ENCODE results near the gene PLCL2. TPM values are rescaled to one million over a fixed set of nuclear protein-coding genes. Genes with fewer than 3 reads are reported as not detected.

PLCL2 gene
- polyA plus RNA-seq, 1 donor from 2014 or later: 43.4 TPM

- Mint-ChIP-seq H3K9me3 (no peaks in the 10 kb centered on the region), H3K4me3 (no peak overlapping the region), H3K36me3 (peaks cover 29% of the 10 kb centered on the region), H3K4me1 (peaks cover 0 to 1% (median 0%) of the 10 kb centered on the region in 3 donors), H3K27me3 (no peaks in the 10 kb centered on the region), H3K27ac (no peak overlapping the region)
Measured at GRCh38 chr3:17069754-17070153, 185.0 kb downstream of the PLCL2 start.

DNA sequence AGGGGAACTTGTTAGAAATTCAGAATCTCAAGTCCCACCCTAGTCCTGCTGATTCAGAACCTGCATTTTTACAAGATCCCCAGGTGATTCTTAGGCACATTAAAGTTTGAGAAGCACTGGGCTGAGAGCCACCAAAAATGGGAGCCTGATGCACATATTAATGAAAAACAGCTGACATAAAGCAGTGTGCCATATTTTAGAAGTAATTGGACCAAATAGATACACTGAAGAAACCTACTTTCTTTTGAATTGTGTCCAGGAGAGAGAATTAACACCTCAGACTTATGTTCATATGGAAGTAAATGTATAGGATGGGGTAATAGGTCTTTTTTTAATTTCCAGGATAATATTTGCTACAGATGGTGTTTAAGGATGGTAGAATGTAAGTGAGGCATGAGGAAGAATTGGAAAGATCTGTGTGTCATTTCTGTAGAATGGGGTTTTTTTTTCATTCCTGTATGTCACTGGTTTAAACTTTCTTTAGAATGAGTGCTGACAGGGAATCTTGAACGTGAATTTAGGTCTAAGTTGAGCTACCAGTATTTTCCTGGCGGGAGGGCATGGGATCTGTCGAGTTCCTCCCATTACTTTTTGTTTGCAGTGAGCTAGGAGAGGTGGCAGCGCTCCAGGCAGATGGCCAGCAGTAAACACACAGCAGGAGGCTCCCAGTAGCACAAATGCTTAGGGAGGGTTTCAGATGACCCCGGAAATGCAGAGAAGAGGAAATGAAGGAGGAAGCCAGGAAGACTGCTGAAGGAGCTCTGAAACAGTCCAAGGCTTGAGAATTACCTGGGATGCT is 185.6 kb downstream of the PLCL2 start:
- no peak overlapping the region for H3K4me3 Mint-ChIP-seq
- no peaks in the 10 kb centered on the region for H3K9me3 Mint-ChIP-seq
- H3K36me3 Mint-ChIP-seq: peaks cover 29% of the 10 kb centered on the region
- H3K27me3 Mint-ChIP-seq: no peaks in the 10 kb centered on the region
- peaks cover 0 to 2% (median 1%) of the 10 kb centered on the region in 3 donors for H3K4me1 Mint-ChIP-seq
- H3K27ac Mint-ChIP-seq: no peak overlapping the region

DNA sequence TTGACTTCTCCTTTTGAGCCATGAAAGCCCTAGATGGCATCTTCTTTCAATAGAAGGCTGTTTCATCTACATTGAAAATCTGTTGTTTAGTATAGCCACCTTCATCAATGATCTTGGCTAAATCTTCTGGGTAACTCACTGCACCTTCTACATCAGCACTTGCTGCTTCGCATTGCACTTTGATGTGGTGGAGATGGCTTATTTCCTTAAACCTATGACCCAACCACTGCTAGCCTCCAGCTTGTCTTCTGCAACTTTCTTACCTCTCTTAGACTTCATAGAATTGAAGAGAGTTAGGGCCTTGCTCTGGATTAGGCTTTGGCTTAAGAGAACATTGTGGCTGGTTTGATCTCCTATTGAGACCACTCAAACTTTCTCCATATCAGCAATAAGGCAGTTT is 189.8 kb downstream of the PLCL2 start:
- Mint-ChIP-seq H3K4me3 (no peak overlapping the region), H3K27ac (no peak overlapping the region), H3K9me3 (no peaks in the 10 kb centered on the region), H3K4me1 (peaks cover 0 to 7% (median 1%) of the 10 kb centered on the region in 3 donors), H3K27me3 (no peaks in the 10 kb centered on the region), H3K36me3 (peaks cover 25% of the 10 kb centered on the region)

- no peaks in the 10 kb centered on the region for H3K27me3 Mint-ChIP-seq
- H3K4me3 Mint-ChIP-seq: no peak overlapping the region
- no peaks in the 10 kb centered on the region for H3K9me3 Mint-ChIP-seq
- H3K4me1 Mint-ChIP-seq: peaks cover 0 to 7% (median 1%) of the 10 kb centered on the region in 3 donors
- H3K27ac Mint-ChIP-seq: no peak overlapping the region
- H3K36me3 Mint-ChIP-seq: peaks cover 23% of the 10 kb centered on the region
Measured at GRCh38 chr3:17075358-17075757, 190.6 kb downstream of the PLCL2 start.

DNA sequence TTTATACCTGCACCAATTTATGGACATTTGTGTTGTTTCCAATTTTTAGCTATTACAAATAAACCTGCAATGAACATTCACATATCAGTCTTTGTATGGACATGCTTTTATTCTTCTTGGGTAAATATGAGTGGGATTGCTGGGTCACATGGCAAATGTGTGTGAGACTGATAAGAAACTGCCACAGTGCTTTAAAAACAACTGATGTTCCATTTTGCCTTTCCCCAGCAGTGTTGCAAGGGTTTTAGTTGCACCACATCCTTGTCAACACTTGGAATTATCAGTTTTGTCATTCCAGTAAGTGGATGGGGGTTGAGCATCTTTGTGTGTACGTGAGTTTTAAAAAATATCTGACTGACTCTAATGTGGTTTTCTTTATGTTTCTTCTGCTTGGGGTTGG is 191.2 kb downstream of the PLCL2 start:
- Mint-ChIP-seq H3K4me1 (peaks cover 0 to 7% (median 1%) of the 10 kb centered on the region in 3 donors), H3K4me3 (no peak overlapping the region), H3K9me3 (no peaks in the 10 kb centered on the region), H3K27me3 (no peaks in the 10 kb centered on the region), H3K36me3 (peaks cover 20% of the 10 kb centered on the region), H3K27ac (no peak overlapping the region)

- H3K36me3 Mint-ChIP-seq: peaks cover 20% of the 10 kb centered on the region
- peaks cover 0 to 7% (median 1%) of the 10 kb centered on the region in 3 donors for H3K4me1 Mint-ChIP-seq
- no peaks in the 10 kb centered on the region for H3K27me3 Mint-ChIP-seq
- H3K9me3 Mint-ChIP-seq: no peaks in the 10 kb centered on the region
- H3K27ac Mint-ChIP-seq: no peak overlapping the region
- no peak overlapping the region for H3K4me3 Mint-ChIP-seq
Measured at GRCh38 chr3:17076940-17077605, 192.3 kb downstream of the PLCL2 start.

DNA sequence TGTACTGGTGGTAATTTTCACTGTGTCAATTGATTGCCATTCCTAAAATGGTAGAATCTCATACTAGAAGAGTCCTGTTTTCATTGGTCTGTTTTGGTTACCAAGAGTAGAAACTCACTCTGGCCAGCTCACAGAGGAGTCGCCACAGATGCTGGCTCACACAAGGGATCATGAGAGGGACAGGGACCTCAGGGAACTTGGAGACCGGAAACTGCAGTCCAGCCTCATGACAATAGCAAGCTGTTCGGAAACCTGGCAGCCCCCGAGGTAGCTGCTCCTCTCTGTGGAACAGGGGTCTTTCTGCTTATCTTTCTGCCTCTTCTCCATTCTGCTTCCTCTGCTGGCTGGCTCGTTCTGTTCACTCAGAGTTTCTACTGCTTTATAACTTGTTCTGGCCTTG is 192.9 kb downstream of the PLCL2 start:
- peaks cover 0 to 7% (median 1%) of the 10 kb centered on the region in 3 donors for H3K4me1 Mint-ChIP-seq
- no peaks in the 10 kb centered on the region for H3K27me3 Mint-ChIP-seq
- H3K27ac Mint-ChIP-seq: no peak overlapping the region
- H3K9me3 Mint-ChIP-seq: no peaks in the 10 kb centered on the region
- peaks cover 20% of the 10 kb centered on the region for H3K36me3 Mint-ChIP-seq
- no peak overlapping the region for H3K4me3 Mint-ChIP-seq

DNA sequence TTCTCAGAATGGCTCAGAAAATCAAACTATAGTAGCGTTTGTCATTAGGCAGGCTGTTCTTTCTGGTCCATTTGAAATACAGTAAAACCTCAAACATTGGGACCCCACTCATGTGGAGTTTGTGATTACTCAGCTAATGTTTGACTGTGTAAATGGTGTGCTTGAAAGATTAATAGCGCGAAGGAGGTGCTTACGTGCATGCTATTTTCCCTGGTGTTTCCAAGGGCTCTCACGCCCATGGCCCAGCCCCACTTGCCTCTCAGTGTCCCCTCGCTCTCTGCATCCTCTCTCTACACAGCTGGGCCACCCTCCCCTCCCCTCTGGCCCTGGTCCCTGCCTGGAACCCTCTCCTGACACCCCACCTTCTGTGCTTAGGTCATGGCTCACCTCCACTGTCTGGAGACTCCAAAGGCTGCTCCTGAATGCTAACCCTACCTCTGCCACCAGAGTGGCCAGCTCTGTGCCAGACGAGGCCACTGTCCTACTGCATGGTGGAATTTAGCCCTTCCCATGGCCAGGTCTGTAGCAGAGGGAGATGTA is 194.2 kb downstream of the PLCL2 start:
- Mint-ChIP-seq H3K4me3 (no peak overlapping the region), H3K27me3 (no peaks in the 10 kb centered on the region), H3K4me1 (peaks cover 0 to 7% (median 1%) of the 10 kb centered on the region in 3 donors), H3K27ac (no peak overlapping the region), H3K9me3 (no peaks in the 10 kb centered on the region), H3K36me3 (peaks cover 14% of the 10 kb centered on the region)

DNA sequence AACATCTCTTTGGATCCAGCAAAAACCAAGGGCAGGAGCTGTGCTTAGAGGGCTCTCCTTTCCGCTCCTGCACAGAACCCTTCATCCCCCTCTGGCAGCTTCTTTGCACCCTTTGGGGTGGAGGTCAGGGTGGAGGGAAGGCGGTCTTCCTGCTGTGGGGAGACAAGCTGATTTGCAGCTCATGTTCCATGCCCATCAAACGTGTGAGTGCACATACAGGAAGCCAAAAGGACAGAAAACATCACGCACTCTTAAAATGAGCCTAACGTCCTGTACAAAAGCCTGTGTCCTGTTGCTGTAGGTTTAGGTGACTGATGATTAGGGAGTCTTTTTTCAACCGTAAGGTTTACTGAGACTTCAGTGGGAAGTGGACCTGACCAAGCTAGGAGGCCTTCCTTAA is 195.2 kb downstream of the PLCL2 start:
- Mint-ChIP-seq H3K9me3 (no peaks in the 10 kb centered on the region), H3K4me3 (no peak overlapping the region), H3K4me1 (peaks cover 0 to 7% (median 0%) of the 10 kb centered on the region in 3 donors), H3K27ac (no peak overlapping the region), H3K36me3 (peaks cover 15% of the 10 kb centered on the region), H3K27me3 (no peaks in the 10 kb centered on the region)

DNA sequence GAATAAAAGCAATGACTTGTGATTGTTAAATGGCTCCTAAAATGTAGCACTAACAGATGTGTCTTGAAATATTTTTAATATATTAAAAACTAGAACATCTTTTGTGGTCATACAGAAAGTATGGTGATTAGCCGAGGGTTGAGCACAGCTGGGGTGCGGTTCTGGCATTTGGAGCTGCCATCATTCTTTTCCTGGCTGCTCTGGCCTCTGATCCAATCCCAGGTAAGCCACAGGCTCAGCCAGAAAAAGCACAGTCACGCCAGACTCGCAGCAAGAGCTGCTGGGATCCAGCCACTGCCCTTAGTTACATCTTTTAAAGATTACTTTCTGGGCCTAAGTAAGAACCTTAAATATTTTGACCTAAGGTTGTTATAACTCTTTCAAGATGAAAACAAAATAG is 196.8 kb downstream of the PLCL2 start:
- Mint-ChIP-seq H3K27ac (no peak overlapping the region), H3K4me3 (no peak overlapping the region), H3K36me3 (peaks cover 13% of the 10 kb centered on the region), H3K27me3 (no peaks in the 10 kb centered on the region), H3K4me1 (peaks cover 0 to 5% (median 0%) of the 10 kb centered on the region in 3 donors), H3K9me3 (no peaks in the 10 kb centered on the region)

GRCh38 chr3:17087509-17087908 is 202.8 kb downstream of the PLCL2 start:
- Mint-ChIP-seq H3K9me3 (no peaks in the 10 kb centered on the region), H3K4me3 (no peak overlapping the region), H3K27me3 (no peaks in the 10 kb centered on the region), H3K27ac (peak overlapping the region in 1 of 3 donors; percentile 81), H3K4me1 (peaks cover 0 to 2% (median 0%) of the 10 kb centered on the region in 3 donors), H3K36me3 (peaks cover 18% of the 10 kb centered on the region)

DNA sequence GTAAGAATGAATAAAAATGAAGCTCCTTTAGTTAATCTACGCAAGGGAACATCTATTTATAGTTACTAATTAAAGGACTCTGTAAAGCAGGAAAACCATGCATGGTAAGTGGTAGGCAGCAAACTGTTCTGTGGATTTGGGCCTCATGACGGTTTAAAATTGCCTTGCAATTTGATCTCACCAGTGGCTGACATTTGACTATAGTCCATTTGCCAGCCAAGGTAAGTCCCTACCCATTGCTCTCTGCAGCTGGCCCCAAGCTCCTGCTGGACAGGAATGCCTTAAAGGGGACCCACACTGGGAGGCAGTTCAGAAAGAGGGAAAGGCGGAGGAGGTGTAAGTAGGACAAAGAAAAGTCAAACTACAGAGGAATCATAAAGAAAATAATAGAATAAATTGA is 203.3 kb downstream of the PLCL2 start:
- peaks cover 0 to 2% (median 0%) of the 10 kb centered on the region in 3 donors for H3K4me1 Mint-ChIP-seq
- peaks cover 18% of the 10 kb centered on the region for H3K36me3 Mint-ChIP-seq
- no peaks in the 10 kb centered on the region for H3K27me3 Mint-ChIP-seq
- H3K4me3 Mint-ChIP-seq: no peak overlapping the region
- no peak overlapping the region for H3K27ac Mint-ChIP-seq
- no peaks in the 10 kb centered on the region for H3K9me3 Mint-ChIP-seq

GRCh38 chr3:17088602-17089313 is 204.0 kb downstream of the PLCL2 start:
- peaks cover 18% of the 10 kb centered on the region for H3K36me3 Mint-ChIP-seq
- peak overlapping the region in 1 of 3 donors; percentile 50 for H3K27ac Mint-ChIP-seq
- peaks cover 0 to 2% (median 0%) of the 10 kb centered on the region in 3 donors for H3K4me1 Mint-ChIP-seq
- no peaks in the 10 kb centered on the region for H3K9me3 Mint-ChIP-seq
- no peaks in the 10 kb centered on the region for H3K27me3 Mint-ChIP-seq
- H3K4me3 Mint-ChIP-seq: no peak overlapping the region

GRCh38 chr3:17089314-17089700 is 204.6 kb downstream of the PLCL2 start:
- H3K4me1 Mint-ChIP-seq: peaks cover 0 to 2% (median 0%) of the 10 kb centered on the region in 3 donors
- peaks cover 17% of the 10 kb centered on the region for H3K36me3 Mint-ChIP-seq
- no peaks in the 10 kb centered on the region for H3K27me3 Mint-ChIP-seq
- no peaks in the 10 kb centered on the region for H3K9me3 Mint-ChIP-seq
- H3K4me3 Mint-ChIP-seq: no peak overlapping the region
- peak overlapping the region in 1 of 3 donors; percentile 50 for H3K27ac Mint-ChIP-seq

Data from IgD-negative memory B cell (primary cell).